Fibroblast of skin of left biceps (primary cell): ENCODE results near the gene LRFN2.

Experiments
- DNase-seq, 2 experiments: peaks; one replicate each; pipeline ENCODE4 v3.0.0-alpha.2; 2013; ENCODE audit warnings: low read depth in 2 of 2

LRFN2 gene

DNA sequence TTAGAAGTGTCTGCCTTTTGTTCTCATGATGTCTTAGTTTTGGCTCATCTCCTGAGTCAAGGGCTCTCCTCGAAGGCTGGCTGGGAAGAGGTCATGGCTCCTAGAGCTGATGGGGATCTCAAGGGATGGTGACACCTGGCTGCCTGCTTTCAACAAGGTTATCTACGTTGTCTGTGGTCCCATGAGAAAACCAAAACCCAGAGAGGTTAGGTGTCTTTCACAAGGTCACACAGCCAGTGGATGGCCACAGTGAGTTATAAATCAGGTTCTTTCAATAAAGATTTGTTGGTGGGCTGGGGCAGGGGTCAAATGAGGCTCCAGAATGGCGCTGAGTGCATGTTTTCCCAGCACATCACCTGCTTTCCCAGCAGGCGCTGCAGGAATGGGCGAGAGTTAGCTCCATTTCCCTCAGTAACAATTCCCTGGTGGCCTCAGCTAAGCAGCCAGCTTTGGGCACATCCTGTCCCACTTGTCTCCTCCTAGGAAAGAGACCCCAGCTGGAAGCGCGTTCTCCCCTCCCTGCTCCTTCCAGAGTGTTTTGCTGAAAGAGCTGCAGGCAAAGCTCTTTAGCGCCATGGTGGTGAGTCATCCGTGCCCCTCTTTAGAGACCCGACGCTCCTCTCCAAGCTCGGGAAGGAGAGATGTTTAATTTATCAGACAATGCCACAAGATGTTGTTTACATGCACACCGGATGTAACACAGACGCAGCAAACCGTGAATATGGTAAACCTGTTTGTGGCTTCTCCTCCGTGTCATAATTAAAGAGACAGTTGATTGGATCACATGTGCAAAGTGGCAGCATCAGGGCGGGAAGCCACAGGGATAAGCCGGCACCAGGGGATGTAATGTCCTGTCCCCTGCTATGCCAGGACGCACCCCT, 109.7 kb downstream of the LRFN2 start:
- DNase-seq: no peak

DNA sequence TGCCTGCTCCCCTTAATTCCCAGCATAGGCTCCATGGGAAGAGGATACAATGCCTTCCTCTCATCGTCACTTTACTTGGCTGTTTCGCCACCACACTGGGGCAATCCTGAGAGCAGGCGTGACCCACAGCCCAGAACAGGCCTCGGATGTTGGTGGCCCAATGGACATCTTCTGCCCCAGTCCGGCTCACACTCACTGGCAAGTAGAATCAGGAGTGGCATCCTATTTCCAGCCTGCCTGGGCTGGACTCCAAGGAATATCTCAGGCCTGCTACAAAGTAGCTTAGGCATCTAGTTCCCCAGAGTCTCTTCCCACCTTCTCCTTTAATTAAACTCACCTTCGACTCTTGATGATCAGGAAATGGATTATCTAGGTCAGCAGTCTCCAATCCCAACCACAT, 110.5 kb downstream of the LRFN2 start:
- DNase-seq: no peak

DNA sequence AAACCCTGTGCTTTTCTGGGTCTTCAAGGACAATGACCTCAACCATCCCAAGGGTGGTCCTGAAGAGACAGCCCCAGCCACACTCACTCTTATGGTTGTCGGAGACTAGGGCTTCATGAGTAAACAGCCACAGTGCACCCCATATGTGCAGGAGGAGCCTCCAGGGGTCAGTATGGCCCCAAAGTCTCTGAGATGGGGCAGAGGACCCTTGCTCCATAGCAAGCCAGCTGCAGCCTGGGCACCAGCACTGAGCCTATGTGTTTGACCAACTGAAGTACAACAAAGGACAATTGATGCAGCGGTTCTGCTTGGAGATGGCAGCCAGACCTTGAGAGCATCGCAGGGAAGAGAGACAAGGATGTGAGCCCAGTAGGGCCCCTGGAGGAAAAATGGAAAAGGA, 112.2 kb downstream of the LRFN2 start:
- DNase-seq: no peak

DNA sequence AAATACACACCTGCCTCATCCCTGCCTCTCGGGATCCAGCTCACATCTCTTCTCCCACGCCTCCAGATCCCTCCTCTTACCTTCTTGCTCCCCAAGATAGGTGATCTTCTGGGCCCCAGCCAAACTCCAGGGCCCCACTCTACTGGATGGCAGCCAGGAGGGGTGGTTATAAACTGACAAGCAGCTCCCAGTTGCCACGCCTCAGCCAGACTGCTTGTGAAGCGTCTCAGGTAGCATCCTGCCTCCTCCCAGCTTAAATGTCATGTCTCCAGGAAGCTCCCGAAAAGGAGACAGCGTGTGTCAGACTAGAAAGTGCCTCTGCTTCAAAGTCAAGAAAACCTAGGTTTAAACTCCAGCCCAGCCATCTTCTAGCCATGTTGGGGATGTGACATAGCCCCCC, 114.1 kb downstream of the LRFN2 start:
- DNase-seq: no peak

DNA sequence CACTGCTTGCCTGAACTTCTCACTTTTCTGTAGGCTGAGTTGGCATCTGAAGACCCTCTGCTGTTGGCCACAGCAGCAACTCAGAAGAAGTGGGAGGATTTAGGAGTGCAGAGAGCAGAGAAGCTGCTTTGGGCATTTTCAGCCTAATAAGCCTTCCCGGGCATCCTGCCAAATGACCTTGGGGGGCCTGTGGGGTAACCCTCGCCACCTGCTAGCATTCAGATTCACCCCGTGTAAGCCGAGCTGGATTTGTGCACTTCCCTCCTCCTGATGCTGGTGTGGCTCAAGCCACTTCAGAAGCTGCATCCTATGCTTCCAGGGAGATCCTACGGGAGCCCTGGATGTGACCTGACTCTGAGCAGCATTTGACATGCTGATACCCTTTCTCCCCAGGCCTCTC, 114.8 kb downstream of the LRFN2 start:
- DNase-seq: no peak

DNA sequence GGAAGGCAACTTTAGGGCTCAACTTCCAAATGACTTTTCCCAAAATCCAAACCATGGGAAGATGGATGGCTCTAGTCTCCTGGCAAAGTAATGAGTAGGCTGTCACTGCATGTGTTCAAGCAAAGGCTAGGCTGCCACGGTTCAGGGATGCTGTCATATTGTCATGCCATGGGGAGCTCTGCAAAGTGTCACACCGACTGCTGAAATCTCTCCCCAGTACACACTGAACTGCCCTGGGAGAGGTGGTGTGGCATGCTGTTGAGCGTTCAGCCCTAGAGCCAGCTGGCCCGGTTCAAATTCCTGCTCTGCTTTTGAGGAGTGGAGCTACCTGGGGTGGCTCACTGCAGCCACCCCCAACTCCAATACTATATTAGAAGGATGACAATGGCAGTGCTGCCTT, 115.9 kb downstream of the LRFN2 start:
- no peak for DNase-seq

DNA sequence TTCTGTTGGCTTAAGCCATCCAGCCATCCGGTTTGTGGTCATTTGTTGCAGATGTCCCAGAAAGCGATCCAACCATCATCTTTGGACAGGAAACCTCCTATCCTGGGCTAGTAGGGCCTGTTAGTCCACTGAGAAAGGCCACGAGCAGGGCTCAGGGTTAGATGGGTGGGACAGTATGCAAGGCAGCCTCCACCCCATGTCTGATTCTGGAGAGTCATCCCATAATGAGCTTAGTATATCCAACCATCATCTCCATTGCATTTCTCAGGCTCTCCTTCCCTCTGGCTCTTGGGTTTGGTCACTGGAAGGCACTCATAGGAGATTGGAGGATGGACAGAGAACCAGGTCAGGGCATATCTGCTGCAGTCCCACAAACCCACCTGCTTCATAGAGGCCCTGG, 117.8 kb downstream of the LRFN2 start:
- DNase-seq: no peak

DNA sequence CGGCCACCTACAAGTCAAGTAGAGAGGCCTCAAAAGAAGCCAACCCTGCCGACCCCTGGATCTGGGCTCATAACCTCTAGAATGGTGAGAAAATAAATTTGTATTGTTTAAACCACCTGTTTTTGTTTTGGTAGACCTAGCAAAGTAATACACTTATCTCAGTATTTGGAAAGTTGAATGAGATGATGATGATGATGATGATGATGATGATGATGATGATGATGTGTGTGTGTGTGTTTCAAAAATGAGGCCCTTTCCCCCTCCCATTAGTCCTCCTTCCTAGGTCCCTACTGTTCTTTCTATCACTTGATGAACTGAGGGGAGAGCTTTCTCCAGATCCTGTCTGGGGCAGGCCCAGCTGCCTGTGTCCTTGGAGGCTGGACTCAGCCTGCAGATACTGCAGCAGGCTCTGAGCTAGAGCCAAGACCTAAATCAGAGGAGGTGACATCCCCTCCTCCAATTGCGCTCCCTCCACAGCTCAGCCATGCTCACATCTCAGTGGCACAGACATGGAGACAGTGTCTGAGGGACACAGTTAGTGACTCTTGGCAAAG, 120.1 kb downstream of the LRFN2 start:
- DNase-seq: no peak

DNA sequence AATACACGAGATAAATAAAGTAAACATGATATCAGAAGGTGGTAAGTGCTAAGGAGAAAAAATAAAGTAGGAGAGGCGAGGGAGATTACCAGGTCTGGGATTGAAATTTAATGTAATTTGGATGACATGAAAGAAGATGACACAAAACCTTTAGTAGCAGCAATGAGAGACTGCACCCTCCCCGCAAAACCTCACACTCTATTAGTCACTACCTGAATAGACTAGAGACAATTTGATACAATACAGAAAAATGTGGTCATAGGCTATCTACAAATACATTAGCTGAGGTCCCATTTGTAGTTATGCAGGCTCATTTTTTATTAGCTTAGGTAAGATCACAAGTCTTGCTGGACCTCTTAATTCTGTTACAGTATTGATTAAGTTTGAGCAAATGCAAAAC, 125.5 kb downstream of the LRFN2 start:
- no peak for DNase-seq

DNA sequence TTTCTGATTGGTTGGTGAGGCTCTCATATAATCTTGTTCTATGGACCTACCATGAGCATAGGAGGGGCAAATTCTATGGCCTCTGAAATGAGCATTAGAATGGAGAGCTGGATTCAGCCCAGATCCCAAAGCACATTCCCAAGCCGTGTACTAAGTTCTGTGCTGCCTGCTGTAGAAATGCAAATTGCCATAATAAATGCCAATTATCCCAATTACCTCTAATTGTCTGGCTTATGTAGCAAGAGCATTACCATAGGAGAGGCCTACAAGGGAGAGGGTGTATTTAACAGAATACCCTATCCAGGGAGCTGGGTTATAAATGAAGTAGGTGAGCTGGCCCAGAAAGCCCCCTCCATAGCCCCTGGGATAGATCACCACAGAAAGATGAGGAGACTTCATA, 126.8 kb downstream of the LRFN2 start:
- no peak for DNase-seq

DNA sequence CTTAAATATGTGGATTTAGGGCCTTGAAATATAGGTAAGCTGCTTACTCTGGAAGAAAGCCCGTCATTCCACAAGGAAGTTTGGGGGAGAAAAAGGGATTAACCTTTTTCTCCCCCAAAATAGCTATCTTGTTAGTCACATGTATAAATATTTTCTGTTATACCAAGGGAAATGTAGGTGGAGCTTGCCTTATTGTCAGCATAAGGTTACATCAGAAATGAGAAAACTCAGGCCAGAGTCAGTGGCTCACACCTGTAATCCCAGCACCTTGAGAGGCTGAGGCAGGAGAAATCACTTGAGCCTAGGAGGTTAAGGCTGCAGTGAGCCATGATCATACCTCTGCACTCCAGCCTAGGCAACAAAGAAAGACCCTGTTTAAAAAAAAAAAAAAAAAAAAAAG, 129.9 kb downstream of the LRFN2 start:
- no peak for DNase-seq

DNA sequence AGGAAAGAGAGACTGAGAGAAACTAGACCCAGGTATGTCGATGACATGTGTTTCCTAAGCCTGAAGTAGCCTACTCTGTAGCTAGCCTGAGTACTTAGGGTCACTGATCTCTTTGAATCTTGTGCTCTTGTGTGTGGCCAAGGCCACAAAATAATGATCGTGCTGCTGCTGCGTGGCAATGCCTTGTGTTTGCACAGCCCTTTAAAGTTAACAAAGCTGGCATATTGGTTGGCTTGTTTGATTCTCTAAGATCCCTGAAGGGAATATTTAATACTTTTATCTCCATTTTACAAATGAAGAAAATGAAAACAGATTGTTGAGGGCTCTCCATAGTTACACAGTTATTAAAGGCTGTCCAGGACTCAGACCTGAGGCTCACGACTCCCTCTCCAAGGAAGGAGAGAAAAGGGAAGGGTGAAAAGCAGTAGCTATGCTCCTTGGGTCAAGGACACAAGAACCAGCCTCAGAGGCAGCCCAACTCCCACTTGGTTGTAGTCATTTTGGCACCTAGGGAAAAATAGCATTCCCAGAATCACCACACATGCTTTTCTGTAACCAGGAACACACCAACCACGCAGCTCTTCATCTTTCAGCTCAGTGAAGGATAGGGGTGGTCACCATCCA, 130.7 kb downstream of the LRFN2 start:
- no peak for DNase-seq

DNA sequence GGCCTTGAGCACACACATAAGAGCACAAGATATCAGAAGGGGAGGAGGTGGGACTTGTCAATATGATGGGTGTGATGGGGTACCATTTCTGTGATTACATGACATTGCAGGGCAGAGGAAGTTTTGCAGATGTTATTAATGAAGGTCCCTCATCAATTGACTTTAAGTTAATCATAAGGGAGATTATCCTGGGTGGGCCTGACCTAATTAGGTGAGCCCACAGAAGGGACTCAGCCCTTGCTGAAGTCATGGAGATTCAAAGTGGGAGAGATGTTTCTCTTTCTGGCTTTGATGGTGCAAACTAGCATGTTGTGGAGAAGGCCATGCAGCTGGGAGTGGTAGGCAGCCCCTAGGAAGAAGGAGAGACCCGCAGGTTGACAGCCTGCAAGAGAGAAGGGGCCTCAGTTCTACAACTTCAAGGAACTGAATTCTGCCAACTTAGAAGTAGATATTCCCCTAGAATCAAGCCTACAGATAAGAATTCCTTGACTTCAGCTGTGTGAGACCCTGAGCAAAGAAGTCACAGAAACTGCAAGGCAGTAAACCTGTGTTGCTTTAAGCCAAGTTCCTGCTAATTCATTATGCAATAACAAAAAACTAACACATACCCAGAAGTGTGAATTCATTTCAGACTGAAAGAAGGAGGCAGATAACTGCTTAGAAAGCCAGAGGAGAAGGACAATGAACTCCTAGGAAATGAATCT, 131.3 kb downstream of the LRFN2 start:
- no peak for DNase-seq

DNA sequence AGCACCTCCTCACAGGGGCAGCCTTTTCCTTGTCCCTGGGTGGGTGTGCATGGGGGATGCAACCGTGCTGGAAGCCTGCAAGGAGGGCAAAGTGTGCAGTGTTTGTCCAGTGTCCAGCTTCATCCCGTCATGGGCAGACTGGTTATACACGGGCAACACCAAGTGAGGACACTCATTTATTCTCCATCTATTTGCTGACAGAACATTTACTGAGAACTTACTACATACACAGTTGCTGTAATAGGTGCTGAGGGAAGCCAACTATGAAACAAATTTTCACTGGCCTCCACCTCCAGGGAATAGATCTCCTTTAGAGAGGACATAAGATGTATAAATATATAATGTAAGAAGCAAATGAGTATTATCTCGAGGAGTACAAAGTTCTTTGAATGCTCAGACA, 136.7 kb downstream of the LRFN2 start:
- no peak for DNase-seq

DNA sequence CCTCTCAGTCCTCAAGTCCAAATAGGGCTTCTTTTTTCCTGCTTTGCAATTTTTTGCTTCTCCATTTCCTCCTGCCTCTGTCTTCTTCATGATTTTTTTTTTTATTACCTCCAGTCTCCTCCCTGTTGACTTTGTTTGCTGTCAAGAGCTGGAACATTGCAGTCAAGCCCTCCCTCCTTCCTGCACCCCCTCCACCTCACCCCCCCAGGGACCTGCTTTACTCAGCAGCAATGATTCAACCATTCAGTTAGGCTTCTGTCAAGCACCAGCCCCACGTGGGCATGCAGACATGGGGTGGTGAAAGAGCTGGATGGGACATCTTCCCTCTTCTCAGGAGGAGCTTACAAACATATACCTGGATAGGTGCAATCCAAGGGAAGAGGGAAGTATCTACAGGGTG, 142.4 kb downstream of the LRFN2 start:
- no peak for DNase-seq

DNA sequence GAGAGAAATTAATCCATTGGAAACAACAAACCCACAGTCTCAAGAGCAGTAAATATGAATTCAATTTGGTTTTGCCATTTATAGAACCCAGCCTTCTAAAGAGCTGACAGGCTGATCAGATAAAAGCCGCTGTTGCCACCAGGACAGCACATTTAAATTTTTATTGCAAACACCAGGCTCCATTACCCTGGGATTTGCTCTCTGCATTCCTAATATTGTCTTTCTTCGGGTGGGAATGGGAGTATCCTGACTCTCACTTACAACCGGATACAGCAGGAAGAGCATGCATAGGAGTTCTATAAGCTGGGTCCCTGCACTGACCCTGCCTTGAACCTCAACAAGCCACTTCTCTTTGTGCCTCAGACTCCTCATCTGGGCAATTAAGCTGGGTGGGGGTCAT, 142.9 kb downstream of the LRFN2 start:
- DNase-seq: no peak

DNA sequence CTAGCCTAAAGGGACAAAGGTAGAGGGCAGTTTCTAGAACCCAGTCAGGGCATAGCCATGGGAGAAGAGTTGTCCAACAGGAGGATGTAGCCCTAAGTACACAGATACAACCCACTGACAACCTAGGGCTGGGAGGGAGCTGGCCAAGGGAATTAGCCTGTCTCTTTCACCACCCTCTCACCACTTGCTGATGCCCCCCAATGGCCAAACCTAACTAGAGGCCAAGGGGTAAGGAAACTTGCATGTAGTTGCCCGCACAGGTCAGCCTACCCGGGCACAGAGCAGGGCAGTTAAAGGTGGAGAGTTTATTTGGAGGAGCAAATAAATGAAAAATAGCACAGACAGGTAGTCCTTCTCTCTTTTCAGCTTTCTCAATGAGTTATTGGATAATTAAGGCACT, 143.3 kb downstream of the LRFN2 start:
- no peak for DNase-seq

DNA sequence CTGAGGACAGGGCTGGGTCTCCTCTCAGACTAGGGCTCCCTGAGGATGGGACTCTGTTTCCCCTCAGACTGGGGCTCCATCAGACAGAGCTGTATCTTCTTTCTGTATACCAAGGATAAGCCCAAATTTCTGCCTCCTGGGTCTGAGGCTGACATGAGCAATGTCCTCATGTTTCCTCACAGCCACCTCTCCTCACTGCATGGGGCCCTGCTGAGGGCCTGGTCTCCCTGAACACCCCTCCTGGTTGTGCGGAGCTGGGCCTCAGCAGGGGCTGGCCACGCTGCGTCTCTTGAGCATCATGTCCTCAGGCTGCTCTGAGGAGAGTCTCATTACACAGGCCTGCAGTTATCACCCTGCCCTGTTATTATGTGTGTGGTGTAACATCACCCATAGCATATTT, 144.6 kb downstream of the LRFN2 start:
- no peak for DNase-seq

DNA sequence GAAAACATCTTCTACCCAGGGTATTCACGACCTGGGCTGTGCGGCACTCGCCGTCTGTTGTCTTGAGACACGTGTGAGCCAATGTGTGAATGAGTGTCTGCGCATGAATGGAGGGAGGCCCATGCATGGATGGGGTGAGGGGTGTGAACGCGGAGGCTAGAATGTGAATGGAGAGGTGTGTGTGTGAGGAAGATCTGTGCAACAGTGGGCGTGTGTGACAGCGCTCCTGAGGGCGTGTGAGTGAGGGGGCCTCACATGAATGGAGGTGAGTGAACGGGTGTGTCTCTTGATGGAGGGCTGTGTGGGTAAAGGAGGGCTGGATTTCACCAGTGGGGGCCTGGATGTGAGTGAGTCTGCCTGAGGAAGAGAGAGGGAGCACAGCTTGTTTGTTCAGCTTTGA, 146.0 kb downstream of the LRFN2 start:
- no peak for DNase-seq

DNA sequence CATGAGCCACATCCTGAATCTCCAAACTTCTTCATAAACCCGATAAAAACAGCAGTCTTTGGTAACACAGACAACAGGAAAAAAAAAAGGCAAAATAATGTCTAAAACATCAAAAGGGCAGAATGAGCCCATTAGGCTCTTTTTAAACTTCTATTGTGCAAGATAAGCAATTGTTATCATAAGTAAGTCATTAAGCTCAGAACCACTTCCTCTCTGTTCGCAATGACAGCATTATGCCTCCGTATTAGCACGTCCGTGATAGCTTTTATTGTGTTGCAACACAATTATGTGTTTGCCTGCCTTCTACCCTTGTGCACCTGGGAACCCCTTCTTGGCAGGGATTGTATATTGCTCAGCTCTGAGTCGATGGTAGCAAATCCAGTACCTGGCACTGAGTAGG, 147.1 kb downstream of the LRFN2 start:
- no peak for DNase-seq

DNA sequence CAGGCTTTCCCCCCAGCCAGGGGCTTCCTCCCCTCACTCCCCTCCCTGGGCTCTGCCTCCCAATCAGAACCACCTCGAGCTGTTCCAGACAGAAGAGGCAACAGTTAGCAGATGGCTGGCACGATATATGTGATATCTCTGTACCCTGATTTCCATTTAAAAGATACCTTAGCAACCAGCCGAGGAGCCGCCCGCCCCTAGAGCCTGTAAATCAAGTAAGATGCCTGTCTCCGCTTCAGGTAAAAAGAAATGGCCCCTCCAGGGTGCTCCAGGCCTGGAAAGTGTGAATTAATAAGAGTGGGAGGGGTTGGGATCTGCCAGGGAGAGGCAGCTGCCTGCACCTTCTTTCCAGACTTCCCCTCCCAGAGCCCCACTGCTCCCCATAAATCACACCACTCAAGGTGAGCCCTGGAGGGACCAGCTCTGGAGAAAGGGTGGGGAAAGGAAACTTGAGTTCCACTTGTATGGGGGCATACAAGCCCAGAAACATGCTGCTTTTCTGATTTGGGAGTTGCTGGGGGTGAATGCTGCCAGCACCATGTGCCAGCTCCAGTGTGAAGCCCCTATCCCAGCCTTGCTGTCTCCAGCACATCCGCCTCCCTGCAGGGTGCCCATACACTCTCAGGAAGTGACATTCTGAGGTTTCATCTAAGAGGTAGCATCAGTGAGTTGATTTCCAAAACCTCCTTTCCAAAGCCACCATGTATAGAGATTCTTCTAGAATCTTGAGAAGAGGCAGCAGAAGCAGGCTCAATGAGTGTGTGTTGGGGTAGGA, 148.0 kb downstream of the LRFN2 start:
- no peak for DNase-seq
